Activated T-helper 9 cell treated with anti-CD3 and anti-CD28 coated beads, Interleukin-2, amount 50 U/mL, for 16 hours (primary cell): ENCODE data around the gene PCBP1.
"Not testable (repeated sequence)": the region's sequence is repeated elsewhere in the genome, so short reads cannot be mapped to it uniquely, and the experiment has no call there.

Experiments used
- DNase-seq: peaks from one replicate; pipeline ENCODE4 v3.0.0-alpha.2; 2020; ENCODE audit warnings: low read depth

The PCBP1 gene

GRCh38 chr2:70086838-70087701, at the start of gene PCBP1:
Gene PCBP1 (plus strand): TSS chr2:70087477. CDS start chr2:70087744, 267 bp downstream.
- peak; percentile 96 for DNase-seq

GRCh38 chr2:70039366-70039765, 47.9 kb upstream of the PCBP1 start:
- DNase-seq, result no peak

DNA sequence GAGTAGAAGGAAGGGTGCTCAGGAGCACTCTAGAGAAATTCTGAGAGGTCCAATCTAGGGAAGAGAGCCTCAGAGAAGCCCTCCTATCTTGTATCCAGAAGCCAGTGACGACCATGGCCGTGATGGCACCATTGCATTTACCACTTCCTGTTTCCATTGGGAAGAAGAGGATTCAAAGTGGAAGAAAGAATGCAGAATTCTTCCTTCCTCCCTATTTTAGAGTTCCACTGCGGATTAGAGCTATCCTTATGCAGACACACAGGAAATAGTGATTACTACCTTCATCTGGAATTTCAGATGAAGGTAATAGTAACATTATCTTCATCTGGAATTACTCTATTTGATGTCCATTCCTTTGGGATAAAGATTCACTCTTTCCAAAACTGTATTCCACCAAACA, 45.6 kb upstream of the PCBP1 start:
- DNase-seq, result no peak

DNA sequence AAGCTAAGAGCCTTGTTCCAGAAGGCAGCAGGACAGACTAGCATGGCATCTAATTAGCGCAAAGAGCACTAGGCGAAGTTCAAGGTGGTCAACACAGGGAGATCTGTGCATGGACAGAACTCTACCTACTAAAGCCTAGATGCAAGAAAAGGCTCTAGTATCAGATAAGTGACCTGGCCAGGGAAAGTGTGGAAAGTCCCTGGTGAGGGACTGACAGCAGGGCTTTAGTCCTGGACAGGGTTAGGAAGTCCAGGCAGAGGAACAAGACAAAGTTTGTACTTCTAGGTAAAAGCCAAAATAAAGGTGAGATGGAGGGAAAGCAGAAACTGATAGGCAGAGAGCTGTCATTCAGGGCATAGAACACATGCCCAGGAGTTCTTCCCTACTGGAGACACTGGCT, 45.0 kb upstream of the PCBP1 start:
- no peak for DNase-seq

GRCh38 chr2:70043252-70043875, 43.9 kb upstream of the PCBP1 start:
- no peak for DNase-seq

GRCh38 chr2:70044290-70045040, 42.8 kb upstream of the PCBP1 start:
- no peak for DNase-seq

DNA sequence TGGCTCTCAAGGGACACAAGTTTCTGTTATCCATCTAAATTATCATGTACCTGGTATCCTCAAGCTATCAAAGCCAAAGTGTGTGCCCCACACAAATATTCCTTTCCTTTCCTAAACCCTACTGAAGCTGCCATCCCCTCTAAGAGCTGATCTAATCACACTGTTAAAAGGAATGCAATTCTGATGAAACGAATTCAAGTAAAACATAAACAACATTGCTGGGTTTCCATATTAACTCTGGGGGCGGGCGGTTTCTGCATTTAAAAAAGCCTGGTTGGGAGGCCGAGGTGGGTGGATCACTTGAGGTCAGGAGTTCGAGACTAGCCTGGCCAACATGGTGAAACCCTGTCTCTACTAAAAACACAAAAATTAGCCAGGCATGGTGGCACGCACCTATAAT, 41.9 kb upstream of the PCBP1 start:
- DNase-seq, result no peak

DNA sequence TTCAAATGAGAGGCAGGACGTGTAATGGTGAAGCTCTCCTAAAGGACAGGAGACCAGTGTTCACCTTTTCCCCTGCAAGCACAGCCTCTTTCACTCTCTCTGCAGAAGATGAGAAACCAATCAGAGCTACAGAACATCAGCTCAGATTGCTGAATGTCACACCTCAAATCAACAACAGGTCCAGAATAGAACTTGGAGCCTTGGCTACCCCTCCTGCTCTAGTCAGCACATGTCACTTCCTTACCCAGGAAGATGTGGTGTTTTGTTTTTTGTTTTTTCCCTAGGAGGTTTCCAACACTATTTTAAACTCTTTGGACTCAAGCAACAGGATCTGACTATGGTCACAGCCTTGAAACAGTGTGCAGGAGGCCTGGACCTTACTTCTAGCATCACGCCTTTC, 41.3 kb upstream of the PCBP1 start:
- no peak for DNase-seq

GRCh38 chr2:70046534-70046933, 40.7 kb upstream of the PCBP1 start:
- no peak for DNase-seq

GRCh38 chr2:70047451-70047850, 39.8 kb upstream of the PCBP1 start:
- no peak for DNase-seq

DNA sequence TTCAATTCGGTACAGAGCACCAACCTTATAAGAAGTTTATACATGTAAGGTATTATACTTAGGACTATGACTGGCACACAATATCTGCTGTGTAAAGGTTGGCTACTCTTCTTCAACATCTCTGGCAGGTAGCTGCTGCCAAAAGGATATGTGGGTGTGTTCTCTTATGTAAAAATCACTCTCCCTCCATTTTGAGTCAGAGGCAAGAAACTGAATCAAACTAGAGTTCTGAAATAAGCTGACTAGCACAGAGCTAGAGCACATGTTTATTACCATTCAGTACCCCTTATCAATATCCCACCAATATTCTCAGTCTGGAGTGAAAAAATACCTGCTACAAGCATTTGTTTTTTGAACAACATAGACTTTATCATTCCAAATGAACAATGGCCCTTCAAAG, 38.0 kb upstream of the PCBP1 start:
- DNase-seq, result no peak

- no peak for DNase-seq
Observed at GRCh38 chr2:70050631-70051425, 36.4 kb upstream of the PCBP1 start.

DNA sequence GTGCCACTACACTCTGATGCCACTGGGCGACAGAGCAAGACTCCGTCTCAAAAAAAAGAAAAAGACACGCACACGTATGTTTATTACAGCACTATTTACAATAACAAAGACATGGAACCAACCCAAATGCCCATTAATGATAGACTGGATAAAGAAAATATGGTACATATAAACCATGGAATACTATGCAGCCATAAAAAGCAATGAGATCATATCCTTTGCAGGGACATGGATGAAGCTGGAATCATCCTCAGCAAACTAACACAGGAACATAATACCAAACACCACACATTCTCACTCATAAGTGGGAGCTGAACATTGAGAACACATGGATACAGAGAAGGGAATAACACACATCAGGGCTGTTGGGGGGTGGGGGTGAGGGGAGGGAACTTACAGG, 32.0 kb upstream of the PCBP1 start:
- DNase-seq, result not testable (repeated sequence)

DNA sequence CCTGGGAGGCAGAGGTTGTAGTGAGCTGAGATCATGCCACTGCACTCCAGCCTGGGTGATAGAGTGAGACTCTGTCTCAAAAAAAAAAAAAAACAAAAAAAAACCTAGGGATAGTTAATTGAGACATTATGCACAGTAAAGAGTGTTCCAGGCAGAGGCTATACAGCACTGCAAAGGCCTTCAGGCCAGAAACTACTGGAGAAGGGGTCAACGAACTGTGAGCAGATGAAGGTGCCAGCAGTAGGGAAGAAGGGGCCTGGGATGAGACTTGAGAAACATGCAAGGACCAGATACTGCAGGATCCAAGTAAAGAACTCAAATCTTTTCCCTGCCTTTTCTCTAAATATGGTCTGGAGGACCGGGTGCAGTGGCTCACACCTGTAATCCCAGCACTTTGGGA, 26.0 kb upstream of the PCBP1 start:
- DNase-seq, result no peak

- no peak for DNase-seq
Observed at GRCh38 chr2:70062270-70062669, 25.0 kb upstream of the PCBP1 start.

DNA sequence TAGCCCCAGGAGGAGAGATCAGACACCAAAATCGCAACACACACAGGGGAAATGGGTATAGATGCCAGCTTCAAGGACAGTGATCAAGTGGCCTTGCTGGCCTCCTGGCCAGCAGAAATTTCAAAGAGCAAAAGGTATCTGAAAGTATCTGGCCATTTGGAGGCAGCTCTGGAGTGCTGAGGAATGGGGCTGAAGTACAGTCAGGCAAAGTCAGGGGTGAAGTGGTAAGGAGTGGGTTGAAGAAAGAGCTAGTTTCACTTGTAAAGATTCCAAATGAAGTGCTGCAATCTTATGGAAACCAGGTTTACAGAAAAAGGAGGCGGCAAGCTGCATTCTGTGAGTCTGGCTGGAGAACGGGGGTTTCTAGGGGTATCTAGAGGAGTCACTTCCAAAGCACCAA, 19.2 kb upstream of the PCBP1 start:
- no peak for DNase-seq

- peak; percentile 57 for DNase-seq
Observed at GRCh38 chr2:70069049-70069448, 18.2 kb upstream of the PCBP1 start.

- DNase-seq, result peak; percentile 21
Observed at GRCh38 chr2:70070542-70071268, 16.6 kb upstream of the PCBP1 start.

GRCh38 chr2:70073493-70073892, 13.8 kb upstream of the PCBP1 start:
- no peak for DNase-seq

DNA sequence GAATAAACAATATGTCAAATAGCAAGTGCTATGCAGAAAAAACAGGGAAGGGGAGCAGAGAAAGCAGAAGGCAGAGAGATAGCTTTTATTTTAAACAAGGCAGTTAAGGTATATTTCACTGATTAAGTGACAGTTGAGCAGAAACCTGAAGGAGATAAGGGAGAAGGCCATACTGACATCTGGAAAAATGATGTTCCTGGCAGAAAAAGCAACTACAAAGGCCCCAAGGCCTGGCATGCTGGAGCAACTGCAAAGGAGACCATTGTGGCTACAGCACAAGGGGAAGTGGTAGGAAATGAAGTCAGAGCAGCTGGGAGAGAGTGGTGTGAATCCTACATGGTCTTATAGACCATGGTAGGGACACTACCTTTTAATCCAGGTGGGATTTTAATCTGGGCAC, 8.9 kb upstream of the PCBP1 start:
- no peak for DNase-seq

GRCh38 chr2:70080610-70081200, 6.6 kb upstream of the PCBP1 start:
- no peak for DNase-seq
